ENCODE data around the gene ITGA11. TPM values are rescaled to one million over a fixed set of nuclear protein-coding genes. Genes with fewer than 3 reads are reported as not detected.

The ITGA11 gene
- total and polyA plus RNA-seq, 2 donors (not counting 1 experiment from before 2014, with no cell fraction given) = not detected

GRCh38 chr15:68364028-68364659 is 67.8 kb downstream of the ITGA11 start:
- CTCF ChIA-PET = no interaction called here
- peaks cover 4% of the 10 kb centered on the region for H3K4me1 Mint-ChIP-seq
- no peak overlapping the region for H3K4me3 Mint-ChIP-seq
- H3K79me2 ChIP-seq (ENCODE audit: control insufficient read depth, insufficient read depth, low read length) = no peaks in the 10 kb centered on the region
- POLR2A ChIA-PET = no interaction called here
- no peak for ATAC-seq (ENCODE audit: low read depth)
- no CpG with 5 or more reads among the region's 7 CpGs for WGBS (ENCODE audit: insufficient coverage)
- H3K9me3 ChIP-seq (ENCODE audit: control extremely low read depth in 1 of 3, control insufficient read depth in 2 of 3, insufficient read depth in 1 of 3, low read length in 2 of 3) = no peaks in the 10 kb centered on the region
- no peak overlapping the region for H3K27ac ChIP-seq (ENCODE audit: low read length in 2 of 2)
- no peak overlapping the region for H2AFZ ChIP-seq (ENCODE audit: insufficient read depth, low read depth, low read length, poor library complexity, severe bottlenecking)
- H3K4me3 ChIP-seq (ENCODE audit: control extremely low read depth in 1 of 5, extremely low read depth in 1 of 5, insufficient read depth in 1 of 5, low read depth in 2 of 5, low read length in 4 of 5) = no peak overlapping the region
- H3K36me3 ChIP-seq (replicated peaks in 1 of 2; ENCODE audit: control extremely low read depth in 1 of 2, control insufficient read depth in 1 of 2, extremely low read depth in 1 of 2, insufficient read depth in 2 of 2, low read length in 1 of 2) = no peaks in the 10 kb centered on the region
- no peak overlapping the region for H3K4me2 ChIP-seq (replicated peaks; ENCODE audit: low read depth, low read length, poor library complexity, severe bottlenecking)
- no peak overlapping the region for H3K27ac Mint-ChIP-seq
- H4K20me1 ChIP-seq (ENCODE audit: control insufficient read depth, insufficient read depth, low read length, poor library complexity, severe bottlenecking) = no peaks in the 10 kb centered on the region
- H3K27me3 ChIP-seq (replicated peaks in 1 of 4; ENCODE audit: control extremely low read depth in 1 of 4, control insufficient read depth in 3 of 4, insufficient read depth in 4 of 4, low read length in 3 of 4) = peaks cover 0 to 10% (median 0%) of the 10 kb centered on the region in 4 experiments
- H3K27me3 Mint-ChIP-seq = peaks cover 21% of the 10 kb centered on the region
- no peak overlapping the region for H3K9ac ChIP-seq (ENCODE audit: low read length)
- H3K4me1 ChIP-seq (ENCODE audit: control insufficient read depth in 2 of 2, insufficient read depth in 2 of 2, low read length in 2 of 2) = peaks cover 4 to 7% of the 10 kb centered on the region in 2 donors
- no peaks in the 10 kb centered on the region for H3K9me3 Mint-ChIP-seq (ENCODE audit: insufficient read depth)
- TF ChIP-seq EZH2 (IDR thresholded peaks at IDR 0.05; ENCODE audit: borderline replicate concordance, insufficient read depth, low read depth, low read length, poor library complexity, severe bottlenecking) = no peak
- TF ChIP-seq, protein P1, sequence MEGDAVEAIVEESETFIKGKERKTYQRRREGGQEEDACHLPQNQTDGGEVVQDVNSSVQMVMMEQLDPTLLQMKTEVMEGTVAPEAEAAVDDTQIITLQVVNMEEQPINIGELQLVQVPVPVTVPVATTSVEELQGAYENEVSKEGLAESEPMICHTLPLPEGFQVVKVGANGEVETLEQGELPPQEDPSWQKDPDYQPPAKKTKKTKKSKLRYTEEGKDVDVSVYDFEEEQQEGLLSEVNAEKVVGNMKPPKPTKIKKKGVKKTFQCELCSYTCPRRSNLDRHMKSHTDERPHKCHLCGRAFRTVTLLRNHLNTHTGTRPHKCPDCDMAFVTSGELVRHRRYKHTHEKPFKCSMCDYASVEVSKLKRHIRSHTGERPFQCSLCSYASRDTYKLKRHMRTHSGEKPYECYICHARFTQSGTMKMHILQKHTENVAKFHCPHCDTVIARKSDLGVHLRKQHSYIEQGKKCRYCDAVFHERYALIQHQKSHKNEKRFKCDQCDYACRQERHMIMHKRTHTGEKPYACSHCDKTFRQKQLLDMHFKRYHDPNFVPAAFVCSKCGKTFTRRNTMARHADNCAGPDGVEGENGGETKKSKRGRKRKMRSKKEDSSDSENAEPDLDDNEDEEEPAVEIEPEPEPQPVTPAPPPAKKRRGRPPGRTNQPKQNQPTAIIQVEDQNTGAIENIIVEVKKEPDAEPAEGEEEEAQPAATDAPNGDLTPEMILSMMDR (IDR thresholded peaks at IDR 0.05) = no peak
- intact Hi-C loops (cut with micrococcal nuclease) = no loop called here
- DNase-seq = no peak

GRCh38 chr15:68363353-68363752 is 68.6 kb downstream of the ITGA11 start:
- H3K27ac Mint-ChIP-seq = no peak overlapping the region
- Histone ChIP-seq H3K4me3 (ENCODE audit: control extremely low read depth in 1 of 5, extremely low read depth in 1 of 5, insufficient read depth in 1 of 5, low read depth in 2 of 5, low read length in 4 of 5) (no peak overlapping the region), H3K36me3 (replicated peaks in 1 of 2; ENCODE audit: control extremely low read depth in 1 of 2, control insufficient read depth in 1 of 2, extremely low read depth in 1 of 2, insufficient read depth in 2 of 2, low read length in 1 of 2) (no peaks in the 10 kb centered on the region), H4K20me1 (ENCODE audit: control insufficient read depth, insufficient read depth, low read length, poor library complexity, severe bottlenecking) (no peaks in the 10 kb centered on the region), H3K4me1 (ENCODE audit: control insufficient read depth in 2 of 2, insufficient read depth in 2 of 2, low read length in 2 of 2) (peaks cover 4 to 7% of the 10 kb centered on the region in 2 donors), H3K4me2 (replicated peaks; ENCODE audit: low read depth, low read length, poor library complexity, severe bottlenecking) (no peak overlapping the region), H2AFZ (ENCODE audit: insufficient read depth, low read depth, low read length, poor library complexity, severe bottlenecking) (no peak overlapping the region), H3K9me3 (ENCODE audit: control extremely low read depth in 1 of 3, control insufficient read depth in 2 of 3, insufficient read depth in 1 of 3, low read length in 2 of 3) (no peaks in the 10 kb centered on the region), H3K27me3 (replicated peaks in 1 of 4; ENCODE audit: control extremely low read depth in 1 of 4, control insufficient read depth in 3 of 4, insufficient read depth in 4 of 4, low read length in 3 of 4) (peaks cover 0 to 7% (median 0%) of the 10 kb centered on the region in 4 experiments), H3K27ac (ENCODE audit: low read length in 2 of 2) (no peak overlapping the region), H3K9ac (ENCODE audit: low read length) (no peak overlapping the region), H3K79me2 (ENCODE audit: control insufficient read depth, insufficient read depth, low read length) (no peaks in the 10 kb centered on the region)
- ATAC-seq (ENCODE audit: low read depth) (no peak), DNase-seq (no peak)
- no peaks in the 10 kb centered on the region for H3K9me3 Mint-ChIP-seq (ENCODE audit: insufficient read depth)
- WGBS (ENCODE audit: insufficient coverage) = no CpG with 5 or more reads among the region's 2 CpGs
- peaks cover 4% of the 10 kb centered on the region for H3K4me1 Mint-ChIP-seq
- ChIA-PET POLR2A (no interaction called here), CTCF (no interaction called here)
- H3K4me3 Mint-ChIP-seq = no peak overlapping the region
- peaks cover 17% of the 10 kb centered on the region for H3K27me3 Mint-ChIP-seq
- intact Hi-C loops (cut with micrococcal nuclease) = no loop called here
- TF ChIP-seq, protein P1 (IDR thresholded peaks at IDR 0.05) = no peak
- TF ChIP-seq EZH2 (IDR thresholded peaks at IDR 0.05; ENCODE audit: borderline replicate concordance, insufficient read depth, low read depth, low read length, poor library complexity, severe bottlenecking) = no peak
